ENCODE measurements around the gene CUL1. TPM values are rescaled to one million over a fixed set of nuclear protein-coding genes. Genes with fewer than 3 reads are reported as not detected.

The CUL1 gene
- total RNA-seq, 1 experiment from 2014 or later: 72.3 TPM

DNA sequence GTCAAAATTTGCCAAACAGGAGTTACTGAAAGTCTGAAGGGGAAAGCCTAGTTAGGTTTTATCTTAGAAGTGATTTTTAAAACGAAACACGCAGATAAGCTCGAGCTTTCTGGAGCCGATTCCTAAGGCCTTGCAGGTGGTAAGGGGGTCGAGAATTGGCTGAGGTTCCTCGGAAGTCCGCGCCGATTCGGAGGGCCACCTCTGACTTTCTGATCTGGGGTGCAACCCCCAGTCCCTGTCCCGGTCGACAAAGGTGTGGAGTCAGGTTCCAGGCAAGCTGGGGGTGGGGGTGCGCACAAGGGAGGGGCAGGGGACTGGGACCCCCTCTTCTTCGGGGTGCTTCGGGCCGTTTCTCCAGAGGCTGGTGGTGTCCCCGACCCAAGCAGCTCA lies 701 bp upstream of the CUL1 start:
- Histone ChIP-seq H2BK20ac (ENCODE audit: low read depth, low read length, poor library complexity, severe bottlenecking) (no peak overlapping the region), H3K14ac (ENCODE audit: insufficient read depth, low read length) (peak overlapping the region; percentile 97; the same call in 1 of the 2 replicates), H2BK5ac (ENCODE audit: insufficient read length, low read length) (no peak overlapping the region), H3K27me3 (ENCODE audit: insufficient read depth, low read length) (no peaks in the 10 kb centered on the region), H4K20me1 (ENCODE audit: control insufficient read depth, insufficient read depth, insufficient read length) (no peaks in the 10 kb centered on the region), H3K23me2 (ENCODE audit: insufficient read length, low read depth, low read length, poor library complexity, severe bottlenecking) (no peaks in the 10 kb centered on the region), H2BK15ac (ENCODE audit: low read depth, low read length) (no peak overlapping the region), H3K56ac (ENCODE audit: insufficient read length, low read depth, low read length) (no peak overlapping the region), H3K79me2 (ENCODE audit: insufficient read depth, low read length) (peaks cover 26% of the 10 kb centered on the region; the same call in 1 of the 2 replicates), H3K23ac (ENCODE audit: insufficient read length, low read depth, low read length) (no peak overlapping the region), H2BK12ac (ENCODE audit: insufficient read length, low read depth, low read length) (no peak overlapping the region), H3K79me1 (ENCODE audit: insufficient read depth, low read depth, low read length, poor library complexity, severe bottlenecking) (no peaks in the 10 kb centered on the region), H3K4ac (ENCODE audit: low read depth, low read length) (no peak overlapping the region), H3K18ac (ENCODE audit: insufficient read length, low read depth, low read length) (peak overlapping the region; percentile 68), H3K9ac (ENCODE audit: extremely low read depth, insufficient read length, low read length) (peak overlapping the region; percentile 57), H3K9me3 (ENCODE audit: control insufficient read depth, low read depth, low read length) (no peaks in the 10 kb centered on the region), H3K4me1 (ENCODE audit: insufficient read depth, low read length) (peaks cover 10% of the 10 kb centered on the region), H2AK5ac (ENCODE audit: insufficient read length, low read length) (no peak overlapping the region), H4K5ac (ENCODE audit: insufficient read length, low read depth, low read length) (no peak overlapping the region), H3T11ph (ENCODE audit: low read length) (no peak overlapping the region), H2AFZ (ENCODE audit: low read length) (no peak overlapping the region), H4K91ac (ENCODE audit: insufficient read length, low read depth, low read length) (no peak overlapping the region), H3K27ac (ENCODE audit: insufficient read length, low read depth, low read length) (no peak overlapping the region), H4K8ac (replicated peaks; ENCODE audit: insufficient read length, low read depth, low read length) (no peak overlapping the region), H3K4me2 (ENCODE audit: insufficient read depth, insufficient read length, low read length) (peak overlapping the region; percentile 75), H2BK120ac (ENCODE audit: low read depth, low read length, poor library complexity, severe bottlenecking) (no peak overlapping the region)
- no peak for DNase-seq
- H3K27ac Mint-ChIP-seq: peak overlapping the region; percentile 42 to 94 (median 92)
- H3K36me3 Mint-ChIP-seq (ENCODE audit: insufficient read depth in 1 of 3, low read depth in 3 of 3): peaks cover 0 to 1% (median 0%) of the 10 kb centered on the region in 3 experiments; a peak in 1 of 7 replicates
- H3K9me3 Mint-ChIP-seq: no peaks in the 10 kb centered on the region; a peak in 1 of 5 replicates
- WGBS (ENCODE audit: extremely low coverage, insufficient read length, low lambda C conversion rate): no CpG with 5 or more reads among the region's 17 CpGs
- no peaks in the 10 kb centered on the region; the same call in 1 of the 2 replicates for H3K27me3 Mint-ChIP-seq (ENCODE audit: low read depth)
- no peak for TF ChIP-seq CTCF (conservative IDR thresholded peaks at IDR 0.05)
- H3K4me1 Mint-ChIP-seq: peaks cover 42 to 45% of the 10 kb centered on the region in 2 experiments
- peak overlapping the region; percentile 78 to 86 for H3K4me3 Mint-ChIP-seq
